Vagina (tissue), 2 donors: ENCODE results near the gene HEATR1. TPM values are rescaled to one million over a fixed set of nuclear protein-coding genes. Genes with fewer than 3 reads are reported as not detected.
"Not testable (repeated sequence)": the region's sequence is repeated elsewhere in the genome, so short reads cannot be mapped to it uniquely, and the experiment has no call there.

Source experiments
- DNase-seq, 2 donors: peaks; one replicate each; pipeline ENCODE4 v3.0.0-alpha.2; 2017; ENCODE audit errors: extremely low spot score in 2 of 2
- H3K27ac ChIP-seq: fragments of 200-600 bp; sonication (generic); one replicate; pipeline ENCODE4 v1.5.1; 2019
- H3K27me3 ChIP-seq: fragments of 200-600 bp; sonication (generic); one replicate; pipeline ENCODE4 v1.5.1; 2019
- H3K36me3 ChIP-seq, 2 donors: fragments of 200-600 bp; sonication (generic); one replicate each; pipeline ENCODE4 v1.5.1; 2017 to 2019
- H3K4me1 ChIP-seq: fragments of 200-600 bp; sonication (generic); one replicate; pipeline ENCODE4 v1.5.1; 2019
- H3K4me3 ChIP-seq, 2 donors: fragments of 200-600 bp; sonication (generic); 1 replicate in 1 of 2; 2 replicates in 1 of 2; pipeline ENCODE4 v1.5.1; 2016 to 2019
- H3K9me3 ChIP-seq: fragments of 200-600 bp; sonication (generic); one replicate; pipeline ENCODE4 v1.5.1; 2019
- CTCF ChIP-seq, 3 experiments: fragments of 450-650 bp in 2 of 3; fragments of 200-600 bp in 1 of 3; sonication (generic) in 1 of 3; IDR thresholded peaks; one replicate each; pipeline ENCODE4 v1.5.1; 2017 to 2019; ENCODE audit warnings: antibody characterized with exemption in 3 of 3, mild to moderate bottlenecking in 2 of 3, moderate library complexity in 2 of 3
- POLR2A ChIP-seq, 2 donors: fragments of 450-650 bp; IDR thresholded peaks; one replicate each; pipeline ENCODE4 v1.6.1; 2017; ENCODE audit warnings: antibody characterized with exemption in 2 of 2, mild to moderate bottlenecking in 2 of 2, moderate library complexity in 2 of 2
- POLR2AphosphoS5 ChIP-seq, 2 donors: sonication (generic); formaldehyde crosslinking; IDR thresholded peaks; one replicate each; pipeline ENCODE4 v1.9.0; 2017; ENCODE audit warnings: antibody characterized with exemption in 2 of 2, mild to moderate bottlenecking in 2 of 2, low read depth in 1 of 2; ENCODE audit not compliant: insufficient read depth in 1 of 2
- intact Hi-C: fragments of 100-400 bp; cut with DNase I; formaldehyde crosslinking; loops from one replicate; pipeline ENCODE4 v1.15.1; 2023
- total RNA-seq: library from RNA; depleted of rRNA; stranded (reverse); fragments of >200 nt; gene quantifications from one replicate; pipeline ENCODE4 v1.2.3, GENCODE V29; 2016

HEATR1 gene
- total RNA-seq, 1 donor from 2014 or later = 24.1 TPM

- intact Hi-C loops = no loop called here
- no peak overlapping the region for H3K27ac ChIP-seq
- H3K36me3 ChIP-seq = peaks cover 0 to 72% of the 10 kb centered on the region in 2 donors
- no peak for DNase-seq
- H3K9me3 ChIP-seq = no peaks in the 10 kb centered on the region
- H3K4me3 ChIP-seq = no peak overlapping the region
- no peak for TF ChIP-seq POLR2AphosphoS5 (IDR thresholded peaks at IDR 0.05; ENCODE audit: insufficient read depth in 1 of 2, low read depth in 1 of 2)
- no peak for TF ChIP-seq CTCF (IDR thresholded peaks at IDR 0.05)
- no peak for TF ChIP-seq POLR2A (IDR thresholded peaks at IDR 0.05)
- no peaks in the 10 kb centered on the region for H3K4me1 ChIP-seq
- no peaks in the 10 kb centered on the region for H3K27me3 ChIP-seq
Observed at GRCh38 chr1:236581528-236581927, 22.8 kb downstream of the HEATR1 start.

GRCh38 chr1:236580404-236580803 lies 23.9 kb downstream of the HEATR1 start:
- H3K27ac ChIP-seq, DNase-seq, H3K4me1 ChIP-seq, intact Hi-C loops, H3K27me3 ChIP-seq, H3K4me3 ChIP-seq, H3K9me3 ChIP-seq: not testable (repeated sequence)
- peaks cover 0 to 72% of the 10 kb centered on the region in 2 donors for H3K36me3 ChIP-seq

GRCh38 chr1:236578661-236579060 lies 25.7 kb downstream of the HEATR1 start:
- TF ChIP-seq POLR2A (IDR thresholded peaks at IDR 0.05) (no peak), CTCF (IDR thresholded peaks at IDR 0.05) (no peak), POLR2AphosphoS5 (IDR thresholded peaks at IDR 0.05; ENCODE audit: insufficient read depth in 1 of 2, low read depth in 1 of 2) (no peak)
- intact Hi-C loops = no loop called here
- Histone ChIP-seq H3K4me3 (no peak overlapping the region), H3K27me3 (no peaks in the 10 kb centered on the region), H3K36me3 (peaks cover 0 to 73% of the 10 kb centered on the region in 2 donors), H3K4me1 (no peaks in the 10 kb centered on the region), H3K27ac (no peak overlapping the region), H3K9me3 (no peaks in the 10 kb centered on the region)
- DNase-seq = no peak

GRCh38 chr1:236577041-236577440 lies 27.3 kb downstream of the HEATR1 start:
- H3K9me3 ChIP-seq, H3K4me3 ChIP-seq, H3K27me3 ChIP-seq, intact Hi-C loops, H3K27ac ChIP-seq, H3K4me1 ChIP-seq, DNase-seq: not testable (repeated sequence)
- peaks cover 0 to 65% of the 10 kb centered on the region in 2 donors for H3K36me3 ChIP-seq

GRCh38 chr1:236576004-236576403 lies 28.3 kb downstream of the HEATR1 start:
- intact Hi-C loops = no loop called here
- Histone ChIP-seq H3K27ac (no peak overlapping the region), H3K36me3 (peaks cover 0 to 65% of the 10 kb centered on the region in 2 donors), H3K4me1 (no peaks in the 10 kb centered on the region), H3K9me3 (no peaks in the 10 kb centered on the region), H3K4me3 (no peak overlapping the region), H3K27me3 (no peaks in the 10 kb centered on the region)
- no peak for DNase-seq
- TF ChIP-seq POLR2A (IDR thresholded peaks at IDR 0.05) = no peak
- TF ChIP-seq POLR2AphosphoS5 (IDR thresholded peaks at IDR 0.05; ENCODE audit: insufficient read depth in 1 of 2, low read depth in 1 of 2) = no peak
- no peak for TF ChIP-seq CTCF (IDR thresholded peaks at IDR 0.05)

GRCh38 chr1:236575523-236575922 lies 28.8 kb downstream of the HEATR1 start:
- intact Hi-C loops = no loop called here
- peaks cover 0 to 65% of the 10 kb centered on the region in 2 donors for H3K36me3 ChIP-seq
- no peak for TF ChIP-seq POLR2AphosphoS5 (IDR thresholded peaks at IDR 0.05; ENCODE audit: insufficient read depth in 1 of 2, low read depth in 1 of 2)
- no peak for TF ChIP-seq POLR2A (IDR thresholded peaks at IDR 0.05)

More at GRCh38 chr1:236575523-236575922, 28.8 kb downstream of the HEATR1 start:
- Histone ChIP-seq H3K27me3 (no peaks in the 10 kb centered on the region), H3K4me1 (no peaks in the 10 kb centered on the region), H3K4me3 (no peak overlapping the region), H3K9me3 (no peaks in the 10 kb centered on the region), H3K27ac (no peak overlapping the region)
- DNase-seq = no peak
